Skeletal muscle tissue (tissue), 4 donors: ENCODE data around the gene MCF2L. TPM values are rescaled to one million over a fixed set of nuclear protein-coding genes. Genes with fewer than 3 reads are reported as not detected.

Experiments
- H3K27ac ChIP-seq: one replicate; pipeline ENCODE4 v1.7.0; 2013; ENCODE audit warnings: mild to moderate bottlenecking, low read depth, low read length, inconsistent platforms
- H3K27me3 ChIP-seq, 3 donors: one replicate each; pipeline ENCODE4 v1.7.0; 2013; ENCODE audit warnings: low read length in 3 of 3; ENCODE audit not compliant: control insufficient read depth in 3 of 3, insufficient read depth in 3 of 3
- H3K36me3 ChIP-seq, 3 donors: one replicate each; pipeline ENCODE4 v1.7.0; 2013; ENCODE audit warnings: low read length in 3 of 3; ENCODE audit not compliant: control insufficient read depth in 3 of 3, insufficient read depth in 3 of 3
- H3K4me1 ChIP-seq, 3 donors: one replicate each; pipeline ENCODE4 v1.7.0; 2013; ENCODE audit warnings: low read length in 3 of 3, mild to moderate bottlenecking in 3 of 3; ENCODE audit not compliant: control insufficient read depth in 3 of 3, insufficient read depth in 3 of 3
- H3K4me3 ChIP-seq, 3 donors: one replicate each; pipeline ENCODE4 v1.7.0; 2013; ENCODE audit warnings: low read length in 3 of 3
- H3K9ac ChIP-seq, 3 donors: one replicate each; pipeline ENCODE4 v1.7.0; 2013; ENCODE audit warnings: low read length in 3 of 3, mild to moderate bottlenecking in 3 of 3, moderate library complexity in 2 of 3, low read depth in 1 of 3
- H3K9me3 ChIP-seq, 3 donors: one replicate each; pipeline ENCODE4 v1.7.0; 2013; ENCODE audit warnings: low read length in 3 of 3; ENCODE audit not compliant: control insufficient read depth in 3 of 3
- total RNA-seq: library from RNA; depleted of rRNA; stranded (reverse); fragments of >200 nt; gene quantifications from one replicate; pipeline ENCODE4 v1.2.3, GENCODE V29; 2014
- donor health status: Osteomylitis.

MCF2L gene
- total RNA-seq, 1 donor from 2014 or later: 18.3 TPM

GRCh38 chr13:113084094-113084942 lies 115.3 kb downstream of the MCF2L start:
- H3K4me1 ChIP-seq: peaks cover 5 to 10% (median 8%) of the 10 kb centered on the region in 3 donors
- no peak overlapping the region for H3K27ac ChIP-seq
- no peak overlapping the region for H3K4me3 ChIP-seq
- H3K27me3 ChIP-seq: peaks cover 0 to 3% (median 0%) of the 10 kb centered on the region in 3 donors
- no peak overlapping the region for H3K9ac ChIP-seq
- no peaks in the 10 kb centered on the region for H3K9me3 ChIP-seq
- peaks cover 0 to 17% (median 10%) of the 10 kb centered on the region in 3 donors for H3K36me3 ChIP-seq

DNA sequence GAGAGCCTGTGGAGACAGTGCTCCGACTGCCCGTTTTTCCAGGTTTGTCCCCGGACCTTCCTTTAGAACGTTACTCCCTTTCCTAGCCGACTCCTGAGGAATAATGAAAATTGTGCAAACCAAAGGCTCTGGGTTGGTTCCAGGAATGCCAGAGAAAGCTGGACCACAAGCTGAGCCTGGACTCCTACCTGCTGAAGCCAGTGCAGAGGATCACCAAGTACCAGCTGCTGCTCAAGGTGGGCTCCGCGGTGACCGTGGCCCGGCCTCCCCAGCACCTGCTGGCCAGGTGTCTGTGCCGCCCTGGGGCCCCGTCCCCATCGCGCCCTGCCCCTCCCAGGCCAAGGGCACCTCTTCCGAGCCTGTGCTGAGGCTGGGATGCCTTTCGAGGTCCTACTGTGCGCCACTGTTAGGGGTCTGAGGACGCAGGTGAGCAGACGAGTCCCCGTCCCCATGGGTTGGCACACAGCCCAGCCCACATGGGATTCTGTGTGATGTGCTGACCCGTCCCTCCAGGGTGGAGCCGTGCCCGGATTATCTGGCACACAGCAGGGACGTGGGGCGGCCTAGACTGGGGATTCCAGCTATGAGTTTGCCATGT lies 116.0 kb downstream of the MCF2L start:
- Histone ChIP-seq H3K36me3 (peaks cover 0 to 17% (median 12%) of the 10 kb centered on the region in 3 donors), H3K9me3 (no peaks in the 10 kb centered on the region)

GRCh38 chr13:113086031-113086750 lies 117.2 kb downstream of the MCF2L start:
- Histone ChIP-seq H3K36me3 (peaks cover 0 to 18% (median 11%) of the 10 kb centered on the region in 3 donors), H3K4me1 (peaks cover 5 to 10% (median 8%) of the 10 kb centered on the region in 3 donors)

More for the DNA sequence above, 116.0 kb downstream of the MCF2L start:
- Histone ChIP-seq H3K27me3 (no peaks in the 10 kb centered on the region), H3K27ac (no peak overlapping the region), H3K4me1 (peaks cover 5 to 10% (median 8%) of the 10 kb centered on the region in 3 donors), H3K9ac (no peak overlapping the region), H3K4me3 (no peak overlapping the region)

DNA sequence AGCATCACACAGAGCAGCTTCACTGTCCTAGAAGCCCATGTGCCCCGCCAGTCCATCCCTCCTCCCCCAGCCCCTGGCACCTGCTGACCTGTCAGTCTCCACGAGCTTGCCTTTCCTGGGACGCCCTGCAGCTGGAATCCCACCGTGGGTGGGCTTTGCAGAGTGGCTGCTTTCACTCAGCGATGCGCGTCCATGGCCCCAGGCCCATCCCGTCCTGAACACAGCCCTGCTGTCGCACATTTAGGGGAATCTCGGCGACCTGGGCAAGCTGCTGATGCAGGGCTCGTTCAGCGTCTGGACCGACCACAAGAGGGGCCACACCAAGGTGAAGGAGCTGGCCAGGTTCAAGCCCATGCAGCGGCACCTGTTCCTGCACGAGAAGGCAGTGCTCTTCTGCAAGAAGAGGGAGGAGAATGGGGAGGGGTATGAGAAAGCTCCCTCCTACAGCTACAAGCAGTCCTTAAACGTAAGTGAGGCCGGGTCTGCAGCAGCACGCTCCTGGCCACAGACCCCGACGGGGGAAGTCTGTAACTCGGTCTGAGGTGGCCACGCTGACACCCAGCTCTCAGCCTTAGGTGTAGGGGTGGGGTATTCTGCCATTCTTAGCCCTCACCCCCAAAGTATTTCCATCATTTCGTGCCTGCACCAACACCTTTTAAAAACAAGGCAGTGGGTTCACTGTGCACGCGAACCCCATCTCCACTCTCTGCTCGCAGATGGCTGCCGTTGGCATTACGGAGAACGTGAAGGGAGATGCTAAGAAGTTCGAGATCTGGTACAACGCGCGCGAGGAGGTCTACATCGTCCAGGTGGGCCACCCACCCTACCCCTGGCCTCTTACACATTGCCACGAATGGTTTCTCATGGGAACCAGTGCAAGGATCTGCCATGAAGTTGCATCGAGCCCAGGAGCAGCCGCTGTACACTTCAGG lies 118.2 kb downstream of the MCF2L start:
- Histone ChIP-seq H3K36me3 (peaks cover 0 to 18% (median 7%) of the 10 kb centered on the region in 3 donors), H3K27ac (no peak overlapping the region)

More at GRCh38 chr13:113086031-113086750, 117.2 kb downstream of the MCF2L start:
- H3K27me3 ChIP-seq: no peaks in the 10 kb centered on the region
- no peaks in the 10 kb centered on the region for H3K9me3 ChIP-seq
- no peak overlapping the region for H3K9ac ChIP-seq
- no peak overlapping the region for H3K4me3 ChIP-seq
- H3K27ac ChIP-seq: no peak overlapping the region

GRCh38 chr13:113087923-113088690 lies 119.1 kb downstream of the MCF2L start:
- Histone ChIP-seq H3K9me3 (no peaks in the 10 kb centered on the region), H3K36me3 (peaks cover 0 to 18% (median 7%) of the 10 kb centered on the region in 3 donors), H3K4me3 (no peak overlapping the region), H3K4me1 (peaks cover 3 to 7% (median 6%) of the 10 kb centered on the region in 3 donors), H3K27me3 (no peaks in the 10 kb centered on the region), H3K27ac (no peak overlapping the region), H3K9ac (no peak overlapping the region)

More for the DNA sequence above, 118.2 kb downstream of the MCF2L start:
- Histone ChIP-seq H3K27me3 (no peaks in the 10 kb centered on the region), H3K4me3 (no peak overlapping the region), H3K4me1 (peaks cover 5 to 10% (median 8%) of the 10 kb centered on the region in 3 donors), H3K9ac (no peak overlapping the region), H3K9me3 (no peaks in the 10 kb centered on the region)

- no peak overlapping the region for H3K9ac ChIP-seq
- no peak overlapping the region for H3K27ac ChIP-seq
- peaks cover 0 to 2% (median under 1%) of the 10 kb centered on the region in 3 donors for H3K4me1 ChIP-seq
- H3K9me3 ChIP-seq: no peaks in the 10 kb centered on the region
- peaks cover 0 to 18% (median 7%) of the 10 kb centered on the region in 3 donors for H3K36me3 ChIP-seq
- no peaks in the 10 kb centered on the region for H3K27me3 ChIP-seq
- H3K4me3 ChIP-seq: no peak overlapping the region
Measured at GRCh38 chr13:113088691-113089020, 119.6 kb downstream of the MCF2L start.

GRCh38 chr13:113089693-113090414 lies 120.8 kb downstream of the MCF2L start:
- Histone ChIP-seq H3K36me3 (peaks cover 0 to 15% (median 7%) of the 10 kb centered on the region in 3 donors), H3K4me3 (no peak overlapping the region), H3K27ac (no peak overlapping the region), H3K9ac (no peak overlapping the region), H3K9me3 (no peaks in the 10 kb centered on the region), H3K4me1 (no peaks in the 10 kb centered on the region), H3K27me3 (peaks cover 0 to 5% (median 0%) of the 10 kb centered on the region in 3 donors)

DNA sequence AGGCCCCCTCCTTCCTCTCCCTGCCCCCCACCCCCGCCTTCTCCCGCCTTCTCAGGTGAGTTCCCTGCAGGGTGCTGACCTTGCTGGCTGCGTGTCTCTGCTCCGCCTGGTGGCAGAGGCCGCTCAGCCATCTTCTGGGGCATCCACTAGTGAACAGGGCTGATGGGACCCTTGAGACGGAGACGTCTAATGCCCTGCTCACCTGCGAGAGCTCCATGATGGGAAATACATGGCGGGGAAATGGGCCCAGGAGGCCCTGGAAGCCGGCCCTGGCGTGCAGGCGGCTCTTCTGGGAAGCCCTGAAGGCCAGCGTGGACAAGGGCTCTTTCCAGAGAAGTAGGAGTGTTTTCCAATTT lies 121.4 kb downstream of the MCF2L start:
- no peak overlapping the region for H3K4me3 ChIP-seq
- H3K9me3 ChIP-seq: no peaks in the 10 kb centered on the region
- peaks cover 0 to 5% (median 0%) of the 10 kb centered on the region in 3 donors for H3K27me3 ChIP-seq
- H3K9ac ChIP-seq: no peak overlapping the region
- no peak overlapping the region for H3K27ac ChIP-seq
- peaks cover 0 to 15% (median 9%) of the 10 kb centered on the region in 3 donors for H3K36me3 ChIP-seq
- no peaks in the 10 kb centered on the region for H3K4me1 ChIP-seq
